Vagina (tissue), 2 donors: ENCODE data around the gene FAM210B. TPM values are rescaled to one million over a fixed set of nuclear protein-coding genes. Genes with fewer than 3 reads are reported as not detected.
"Not testable (repeated sequence)": the region's sequence is repeated elsewhere in the genome, so short reads cannot be mapped to it uniquely, and the experiment has no call there.

Experiments
- DNase-seq, 2 donors: peaks; one replicate each; pipeline ENCODE4 v3.0.0-alpha.2; 2017; ENCODE audit errors: extremely low spot score in 2 of 2
- H3K27ac ChIP-seq: fragments of 200-600 bp; sonication (generic); one replicate; pipeline ENCODE4 v1.5.1; 2019
- H3K27me3 ChIP-seq: fragments of 200-600 bp; sonication (generic); one replicate; pipeline ENCODE4 v1.5.1; 2019
- H3K36me3 ChIP-seq, 2 donors: fragments of 200-600 bp; sonication (generic); one replicate each; pipeline ENCODE4 v1.5.1; 2017 to 2019
- H3K4me1 ChIP-seq: fragments of 200-600 bp; sonication (generic); one replicate; pipeline ENCODE4 v1.5.1; 2019
- H3K4me3 ChIP-seq, 2 donors: fragments of 200-600 bp; sonication (generic); 1 replicate in 1 of 2; 2 replicates in 1 of 2; pipeline ENCODE4 v1.5.1; 2016 to 2019
- H3K9me3 ChIP-seq: fragments of 200-600 bp; sonication (generic); one replicate; pipeline ENCODE4 v1.5.1; 2019
- POLR2A ChIP-seq, 2 donors: fragments of 450-650 bp; IDR thresholded peaks; one replicate each; pipeline ENCODE4 v1.6.1; 2017; ENCODE audit warnings: antibody characterized with exemption in 2 of 2, mild to moderate bottlenecking in 2 of 2, moderate library complexity in 2 of 2
- POLR2AphosphoS5 ChIP-seq, 2 donors: sonication (generic); formaldehyde crosslinking; IDR thresholded peaks; one replicate each; pipeline ENCODE4 v1.9.0; 2017; ENCODE audit warnings: antibody characterized with exemption in 2 of 2, mild to moderate bottlenecking in 2 of 2, low read depth in 1 of 2; ENCODE audit not compliant: insufficient read depth in 1 of 2
- intact Hi-C: fragments of 100-400 bp; cut with DNase I; formaldehyde crosslinking; loops from one replicate; pipeline ENCODE4 v1.15.1; 2023
- total RNA-seq: library from RNA; depleted of rRNA; stranded (reverse); fragments of >200 nt; gene quantifications from one replicate; pipeline ENCODE4 v1.2.3, GENCODE V29; 2016
- TF ChIP-seq, protein P1 (sequence below), 3 experiments: fragments of 450-650 bp in 2 of 3; fragments of 200-600 bp in 1 of 3; sonication (generic) in 1 of 3; IDR thresholded peaks; one replicate each; pipeline ENCODE4 v1.5.1; 2017 to 2019; ENCODE audit warnings: antibody characterized with exemption in 3 of 3, mild to moderate bottlenecking in 2 of 3, moderate library complexity in 2 of 3

Gene FAM210B
- total RNA-seq, 1 donor from 2014 or later = 46.4 TPM

- H3K4me3 ChIP-seq = no peak overlapping the region
- H3K27ac ChIP-seq = no peak overlapping the region
- H3K4me1 ChIP-seq = no peaks in the 10 kb centered on the region
- TF ChIP-seq POLR2AphosphoS5 (IDR thresholded peaks at IDR 0.05; ENCODE audit: insufficient read depth in 1 of 2, low read depth in 1 of 2) (no peak), POLR2A (IDR thresholded peaks at IDR 0.05) (no peak)
- TF ChIP-seq, protein P1, sequence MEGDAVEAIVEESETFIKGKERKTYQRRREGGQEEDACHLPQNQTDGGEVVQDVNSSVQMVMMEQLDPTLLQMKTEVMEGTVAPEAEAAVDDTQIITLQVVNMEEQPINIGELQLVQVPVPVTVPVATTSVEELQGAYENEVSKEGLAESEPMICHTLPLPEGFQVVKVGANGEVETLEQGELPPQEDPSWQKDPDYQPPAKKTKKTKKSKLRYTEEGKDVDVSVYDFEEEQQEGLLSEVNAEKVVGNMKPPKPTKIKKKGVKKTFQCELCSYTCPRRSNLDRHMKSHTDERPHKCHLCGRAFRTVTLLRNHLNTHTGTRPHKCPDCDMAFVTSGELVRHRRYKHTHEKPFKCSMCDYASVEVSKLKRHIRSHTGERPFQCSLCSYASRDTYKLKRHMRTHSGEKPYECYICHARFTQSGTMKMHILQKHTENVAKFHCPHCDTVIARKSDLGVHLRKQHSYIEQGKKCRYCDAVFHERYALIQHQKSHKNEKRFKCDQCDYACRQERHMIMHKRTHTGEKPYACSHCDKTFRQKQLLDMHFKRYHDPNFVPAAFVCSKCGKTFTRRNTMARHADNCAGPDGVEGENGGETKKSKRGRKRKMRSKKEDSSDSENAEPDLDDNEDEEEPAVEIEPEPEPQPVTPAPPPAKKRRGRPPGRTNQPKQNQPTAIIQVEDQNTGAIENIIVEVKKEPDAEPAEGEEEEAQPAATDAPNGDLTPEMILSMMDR (IDR thresholded peaks at IDR 0.05) = no peak
- DNase-seq = peak in 1 of 2 donors; percentile 72
- no peaks in the 10 kb centered on the region for H3K9me3 ChIP-seq
- intact Hi-C loops = no loop called here
- no peaks in the 10 kb centered on the region for H3K27me3 ChIP-seq
- no peaks in the 10 kb centered on the region for H3K36me3 ChIP-seq
Observed at GRCh38 chr20:56383334-56383733, 24.6 kb downstream of the FAM210B start.

DNA sequence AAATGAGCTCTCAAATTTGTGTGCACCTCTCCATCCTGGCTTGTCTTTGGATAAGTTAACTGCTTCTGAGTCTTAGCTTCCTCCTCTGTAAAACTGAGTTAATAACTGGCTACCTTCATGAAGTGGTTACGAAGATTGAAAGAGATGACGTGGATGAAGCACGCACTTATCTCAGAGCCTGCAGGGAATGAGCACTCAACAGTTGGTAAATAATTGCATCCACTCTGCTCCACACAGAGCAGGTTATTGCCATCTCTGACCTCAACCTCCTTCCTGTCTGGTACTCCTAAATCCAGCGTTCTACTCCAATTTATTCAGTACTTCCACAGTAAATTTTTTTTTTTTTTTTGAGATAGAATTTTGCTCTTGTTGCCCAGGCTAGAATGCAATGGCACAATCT lies 26.4 kb downstream of the FAM210B start:
- no peaks in the 10 kb centered on the region for H3K4me1 ChIP-seq
- no peaks in the 10 kb centered on the region for H3K9me3 ChIP-seq
- H3K36me3 ChIP-seq = no peaks in the 10 kb centered on the region
- no peak for DNase-seq
- no peak overlapping the region for H3K27ac ChIP-seq
- no peak for TF ChIP-seq POLR2AphosphoS5 (IDR thresholded peaks at IDR 0.05; ENCODE audit: insufficient read depth in 1 of 2, low read depth in 1 of 2)
- TF ChIP-seq, protein P1 (IDR thresholded peaks at IDR 0.05) = no peak
- TF ChIP-seq POLR2A (IDR thresholded peaks at IDR 0.05) = no peak
- H3K4me3 ChIP-seq = no peak overlapping the region
- intact Hi-C loops = no loop called here
- no peaks in the 10 kb centered on the region for H3K27me3 ChIP-seq

DNA sequence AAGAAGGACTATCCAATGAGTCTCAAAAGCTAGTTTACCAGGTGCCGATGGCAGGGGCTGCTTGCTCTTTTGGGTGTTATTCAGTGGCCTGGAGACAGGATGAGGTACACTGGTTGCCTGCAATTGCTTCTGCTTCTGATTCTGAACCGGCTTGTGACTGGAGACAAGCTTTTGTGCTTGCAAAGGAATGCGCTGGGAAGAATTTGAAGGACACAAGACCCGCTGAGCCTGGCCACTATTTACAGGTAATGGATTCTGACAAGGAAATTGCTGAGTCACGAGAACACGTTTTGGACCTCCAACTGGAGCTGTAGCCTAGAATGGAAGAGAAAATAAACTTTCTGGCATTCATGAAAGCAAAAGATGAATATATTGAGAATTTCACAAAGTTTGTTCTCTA lies 27.4 kb downstream of the FAM210B start:
- no peak overlapping the region for H3K4me3 ChIP-seq
- no peak for TF ChIP-seq POLR2AphosphoS5 (IDR thresholded peaks at IDR 0.05; ENCODE audit: insufficient read depth in 1 of 2, low read depth in 1 of 2)
- no peak for TF ChIP-seq POLR2A (IDR thresholded peaks at IDR 0.05)
- TF ChIP-seq, protein P1 (IDR thresholded peaks at IDR 0.05) = no peak
- H3K27ac ChIP-seq = no peak overlapping the region
- no peaks in the 10 kb centered on the region for H3K27me3 ChIP-seq
- peak in 1 of 2 donors; percentile 64 for DNase-seq
- H3K4me1 ChIP-seq = peaks cover 2% of the 10 kb centered on the region
- intact Hi-C loops = no loop called here
- H3K9me3 ChIP-seq = no peaks in the 10 kb centered on the region
- no peaks in the 10 kb centered on the region for H3K36me3 ChIP-seq

DNA sequence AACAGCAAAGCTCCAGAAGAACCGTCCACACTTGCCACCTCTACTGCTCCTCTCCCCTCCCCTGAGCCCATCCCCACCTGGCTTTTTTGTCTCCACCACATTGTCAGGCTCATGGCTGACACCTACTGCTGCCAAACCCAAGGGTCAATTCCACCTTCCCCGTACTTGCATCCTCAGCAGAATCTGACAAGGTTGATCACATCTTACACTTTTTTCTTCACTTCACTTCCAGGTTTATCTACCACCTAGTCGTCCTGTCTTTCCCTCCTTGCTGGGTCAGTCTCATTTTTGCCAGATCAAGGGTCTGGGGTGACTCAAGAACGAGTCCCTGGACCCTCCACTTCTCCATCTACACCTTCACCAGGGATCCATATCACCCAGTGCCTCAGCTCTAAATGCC lies 30.1 kb downstream of the FAM210B start:
- intact Hi-C loops = no loop called here
- Histone ChIP-seq H3K9me3 (no peaks in the 10 kb centered on the region), H3K27me3 (no peaks in the 10 kb centered on the region), H3K36me3 (no peaks in the 10 kb centered on the region), H3K4me1 (peaks cover 14% of the 10 kb centered on the region), H3K27ac (no peak overlapping the region), H3K4me3 (no peak overlapping the region)
- TF ChIP-seq, protein P1 (IDR thresholded peaks at IDR 0.05) = no peak
- no peak for TF ChIP-seq POLR2A (IDR thresholded peaks at IDR 0.05)
- no peak for TF ChIP-seq POLR2AphosphoS5 (IDR thresholded peaks at IDR 0.05; ENCODE audit: insufficient read depth in 1 of 2, low read depth in 1 of 2)
- DNase-seq = peak in 1 of 2 donors; percentile 60

GRCh38 chr20:56389807-56390206 lies 31.0 kb downstream of the FAM210B start:
- H3K27me3 ChIP-seq = no peaks in the 10 kb centered on the region
- H3K4me3 ChIP-seq = no peak overlapping the region
- no peaks in the 10 kb centered on the region for H3K9me3 ChIP-seq
- no peaks in the 10 kb centered on the region for H3K36me3 ChIP-seq
- TF ChIP-seq POLR2AphosphoS5 (IDR thresholded peaks at IDR 0.05; ENCODE audit: insufficient read depth in 1 of 2, low read depth in 1 of 2) = no peak
- no peak for TF ChIP-seq POLR2A (IDR thresholded peaks at IDR 0.05)
- TF ChIP-seq, protein P1 (IDR thresholded peaks at IDR 0.05) = no peak
- peaks cover 20% of the 10 kb centered on the region for H3K4me1 ChIP-seq
- intact Hi-C loops = loop anchor here (10.0 kb wide), 1 partner anchor 75 kb away; the partner anchor contains the start of gene RTF2
- DNase-seq = no peak
- H3K27ac ChIP-seq = no peak overlapping the region

DNA sequence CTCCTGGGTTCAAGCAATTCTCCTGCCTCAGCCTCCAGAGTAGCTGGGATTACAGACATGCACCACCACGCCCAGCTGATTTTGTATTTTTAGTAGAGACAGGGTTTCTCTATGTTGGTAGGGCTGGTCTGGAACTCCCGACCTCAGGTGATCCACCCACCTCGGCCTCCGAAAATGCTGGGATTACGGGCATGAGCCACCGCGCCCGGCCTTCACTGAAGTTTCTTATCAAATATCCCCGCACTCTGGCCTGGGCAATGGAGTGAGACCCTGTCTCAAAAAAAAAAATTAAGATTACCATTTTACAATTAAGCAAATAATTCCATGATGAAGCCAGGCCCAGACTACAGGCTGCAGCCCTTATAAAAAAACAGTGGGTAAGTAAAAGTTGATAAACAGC lies 31.6 kb downstream of the FAM210B start:
- peaks cover 20% of the 10 kb centered on the region for H3K4me1 ChIP-seq
- DNase-seq = peak in 1 of 2 donors; percentile 16
- intact Hi-C loops = loop anchor here (10.0 kb wide), 1 partner anchor 74 kb away; the partner anchor contains the start of gene RTF2
- not testable (repeated sequence) for H3K36me3 ChIP-seq, H3K27me3 ChIP-seq, H3K27ac ChIP-seq, H3K9me3 ChIP-seq, H3K4me3 ChIP-seq
